ENCODE results near the gene TAF4.

DNA sequence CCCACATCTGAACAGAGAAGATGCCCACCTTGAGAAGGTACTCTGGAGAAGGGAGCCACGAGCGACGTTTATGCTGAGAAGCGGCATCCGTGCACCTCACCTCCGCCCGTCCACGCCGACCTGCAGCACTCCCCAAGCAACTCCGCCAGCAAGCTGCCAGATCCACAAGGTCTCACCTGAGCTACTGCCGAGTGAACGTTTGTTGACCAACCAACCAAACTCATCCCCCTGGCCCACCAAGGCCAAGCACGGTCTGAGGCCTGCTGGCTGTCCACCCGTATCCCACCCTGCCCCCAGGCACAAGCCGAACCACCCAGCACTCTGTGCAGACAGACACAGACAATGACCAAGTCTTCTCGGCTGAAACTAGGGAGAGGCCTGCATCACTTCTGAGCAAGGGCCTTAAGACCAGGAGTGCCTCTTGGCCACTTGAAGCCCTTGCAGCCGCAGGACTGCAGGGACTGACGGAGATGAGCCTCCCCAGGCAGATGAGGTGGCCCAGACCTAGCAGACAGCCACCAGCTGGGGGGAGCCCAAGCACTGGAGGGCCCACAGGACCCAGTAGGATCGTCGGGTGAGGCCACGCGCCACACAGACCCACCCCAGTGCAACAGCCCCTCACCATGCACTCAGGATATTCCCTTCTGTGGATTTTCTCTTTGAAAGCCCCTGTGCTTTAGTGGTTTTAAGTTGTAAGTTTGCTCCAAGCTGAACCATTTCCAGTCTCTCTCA, 12.1 kb downstream of the TAF4 start:
- TF ChIP-seq, protein P1, sequence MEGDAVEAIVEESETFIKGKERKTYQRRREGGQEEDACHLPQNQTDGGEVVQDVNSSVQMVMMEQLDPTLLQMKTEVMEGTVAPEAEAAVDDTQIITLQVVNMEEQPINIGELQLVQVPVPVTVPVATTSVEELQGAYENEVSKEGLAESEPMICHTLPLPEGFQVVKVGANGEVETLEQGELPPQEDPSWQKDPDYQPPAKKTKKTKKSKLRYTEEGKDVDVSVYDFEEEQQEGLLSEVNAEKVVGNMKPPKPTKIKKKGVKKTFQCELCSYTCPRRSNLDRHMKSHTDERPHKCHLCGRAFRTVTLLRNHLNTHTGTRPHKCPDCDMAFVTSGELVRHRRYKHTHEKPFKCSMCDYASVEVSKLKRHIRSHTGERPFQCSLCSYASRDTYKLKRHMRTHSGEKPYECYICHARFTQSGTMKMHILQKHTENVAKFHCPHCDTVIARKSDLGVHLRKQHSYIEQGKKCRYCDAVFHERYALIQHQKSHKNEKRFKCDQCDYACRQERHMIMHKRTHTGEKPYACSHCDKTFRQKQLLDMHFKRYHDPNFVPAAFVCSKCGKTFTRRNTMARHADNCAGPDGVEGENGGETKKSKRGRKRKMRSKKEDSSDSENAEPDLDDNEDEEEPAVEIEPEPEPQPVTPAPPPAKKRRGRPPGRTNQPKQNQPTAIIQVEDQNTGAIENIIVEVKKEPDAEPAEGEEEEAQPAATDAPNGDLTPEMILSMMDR (IDR thresholded peaks at IDR 0.05): no peak
- TF ChIP-seq POLR2A (IDR thresholded peaks at IDR 0.05): no peak

Data from thyroid gland (tissue), 4 donors.